A673 (cell line): Measurements from ENCODE around the gene TMEM43. TPM values are rescaled to one million over a fixed set of nuclear protein-coding genes. Genes with fewer than 3 reads are reported as not detected.

Source experiments
- BruUV-seq: library from RNA; stranded (reverse); fragments of 400-500 nt; replicated peaks from 2 replicates; lab custom pipeline; 2021; lab: Mats Ljungman, UMichigan
- CTCF ChIA-PET: fragments of 300-600 bp; sonication (Branson Sonifier 250); formaldehyde crosslinking; loops from one replicate; lab custom pipeline; 2022; ENCODE audit warnings: antibody characterized with exemption; lab: Charles Lee
- POLR2A ChIA-PET: fragments of 300-600 bp; sonication (Branson Sonifier 250); formaldehyde crosslinking; loops from one replicate; lab custom pipeline; 2022; ENCODE audit warnings: antibody characterized with exemption; ENCODE audit not compliant: low non-redundant PET; lab: Charles Lee
- DNase-seq: peaks from one replicate; pipeline ENCODE4 v3.0.0-alpha.2; 2015; ENCODE audit warnings: low spot score
- H3K27ac ChIP-seq: fragments of 200-600 bp; sonication (generic); 2 replicates; pipeline ENCODE4 v1.5.1; 2016; ENCODE audit warnings: mixed run types, low read depth, mild to moderate bottlenecking, mixed read lengths, antibody characterized with exemption, low read length; ENCODE audit not compliant: poor library complexity, severe bottlenecking
- H3K27me3 ChIP-seq: fragments of 200-600 bp; sonication (generic); replicated peaks from 2 replicates; pipeline ENCODE4 v1.6.1; 2017; ENCODE audit warnings: mixed run types, low read depth, mild to moderate bottlenecking, mixed read lengths, antibody characterized with exemption, low read length; ENCODE audit not compliant: insufficient read depth, poor library complexity
- H3K36me3 ChIP-seq: fragments of 200-600 bp; sonication (generic); 2 replicates; pipeline ENCODE4 v1.6.1; 2016; ENCODE audit warnings: mixed run types, mild to moderate bottlenecking, mixed read lengths, antibody characterized with exemption, low read length; ENCODE audit not compliant: insufficient read depth, poor library complexity, severe bottlenecking
- H3K4me1 ChIP-seq: fragments of 200-600 bp; sonication (generic); 2 replicates; pipeline ENCODE4 v1.6.1; 2017; ENCODE audit warnings: mixed run types, mild to moderate bottlenecking, mixed read lengths, antibody characterized with exemption, low read length; ENCODE audit not compliant: insufficient read depth, poor library complexity, severe bottlenecking
- H3K4me3 ChIP-seq: fragments of 200-600 bp; sonication (generic); 2 replicates; pipeline ENCODE4 v1.5.1; 2016; ENCODE audit warnings: low read depth, mixed run types, mild to moderate bottlenecking, mixed read lengths, low read length; ENCODE audit not compliant: poor library complexity, severe bottlenecking
- H3K9me3 ChIP-seq: fragments of 200-600 bp; sonication (generic); 2 replicates; pipeline ENCODE4 v1.6.1; 2016; ENCODE audit warnings: mixed run types, low read depth, mild to moderate bottlenecking, mixed read lengths, antibody characterized with exemption, low read length; ENCODE audit not compliant: poor library complexity, severe bottlenecking
- CTCF ChIP-seq: fragments of 300-800, 200-600 bp; sonication (generic); conservative IDR thresholded peaks from 2 replicates; pipeline ENCODE4 v1.5.1; 2017; ENCODE audit warnings: low read depth, mild to moderate bottlenecking, antibody characterized with exemption, low read length, moderate library complexity, mixed read lengths
- EZH2 ChIP-seq: fragments of 200-600 bp; sonication (generic); IDR thresholded peaks from 2 replicates; pipeline ENCODE4 v1.6.1; 2017; ENCODE audit warnings: borderline replicate concordance, low read depth, mild to moderate bottlenecking, mixed read lengths, antibody characterized with exemption, low read length; ENCODE audit not compliant: poor library complexity, severe bottlenecking
- intact Hi-C: fragments of 100-400 bp; cut with micrococcal nuclease; formaldehyde crosslinking; loops from one replicate; pipeline ENCODE4 v1.10.0; 2022; ENCODE audit not compliant: unreplicated experiment
- total RNA-seq: library from RNA; stranded (reverse); gene quantifications from 2 replicates; pipeline ENCODE4 v1.2.3, GENCODE V29; 2021

TMEM43 gene
- total RNA-seq, 1 experiment from 2014 or later = 55.6 TPM

GRCh38 chr3:14152963-14153355 is 28.1 kb downstream of the TMEM43 start:
- ChIA-PET POLR2A (no interaction called here), CTCF (no interaction called here)
- intact Hi-C loops = no loop called here
- H3K27me3 ChIP-seq = no peaks in the 10 kb centered on the region
- peaks cover 18% of the 10 kb centered on the region for H3K36me3 ChIP-seq
- TF ChIP-seq CTCF (no peak; the same call in 1 of the 2 replicates), EZH2 (no peak)
- no peak for DNase-seq
- peaks cover 6% of the 10 kb centered on the region for H3K4me1 ChIP-seq
- no peak overlapping the region for H3K27ac ChIP-seq
- BruUV-seq = no TSS peak
- H3K4me3 ChIP-seq = no peak overlapping the region
- no peaks in the 10 kb centered on the region for H3K9me3 ChIP-seq

GRCh38 chr3:14153663-14154062 is 28.8 kb downstream of the TMEM43 start:
- ChIA-PET POLR2A (no interaction called here), CTCF (no interaction called here)
- intact Hi-C loops = no loop called here
- TF ChIP-seq CTCF (no peak), EZH2 (no peak)
- no peak for DNase-seq
- Histone ChIP-seq H3K27me3 (no peaks in the 10 kb centered on the region), H3K27ac (no peak overlapping the region), H3K4me3 (no peak overlapping the region), H3K36me3 (peaks cover 25% of the 10 kb centered on the region), H3K4me1 (no peaks in the 10 kb centered on the region), H3K9me3 (no peaks in the 10 kb centered on the region)
- no TSS peak for BruUV-seq

- Histone ChIP-seq H3K9me3 (no peaks in the 10 kb centered on the region), H3K27ac (no peak overlapping the region), H3K27me3 (no peaks in the 10 kb centered on the region), H3K4me3 (no peak overlapping the region), H3K4me1 (no peaks in the 10 kb centered on the region), H3K36me3 (peaks cover 31% of the 10 kb centered on the region)
- BruUV-seq = no TSS peak
- DNase-seq = no peak
- no peak for TF ChIP-seq CTCF
- no peak for TF ChIP-seq EZH2
- intact Hi-C loops = no loop called here
- ChIA-PET POLR2A (no interaction called here), CTCF (no interaction called here)
Observed at GRCh38 chr3:14154276-14154675, 29.4 kb downstream of the TMEM43 start.
